Measurements from ENCODE around the gene CAMSAP2.

CAMSAP2 gene, protein sequence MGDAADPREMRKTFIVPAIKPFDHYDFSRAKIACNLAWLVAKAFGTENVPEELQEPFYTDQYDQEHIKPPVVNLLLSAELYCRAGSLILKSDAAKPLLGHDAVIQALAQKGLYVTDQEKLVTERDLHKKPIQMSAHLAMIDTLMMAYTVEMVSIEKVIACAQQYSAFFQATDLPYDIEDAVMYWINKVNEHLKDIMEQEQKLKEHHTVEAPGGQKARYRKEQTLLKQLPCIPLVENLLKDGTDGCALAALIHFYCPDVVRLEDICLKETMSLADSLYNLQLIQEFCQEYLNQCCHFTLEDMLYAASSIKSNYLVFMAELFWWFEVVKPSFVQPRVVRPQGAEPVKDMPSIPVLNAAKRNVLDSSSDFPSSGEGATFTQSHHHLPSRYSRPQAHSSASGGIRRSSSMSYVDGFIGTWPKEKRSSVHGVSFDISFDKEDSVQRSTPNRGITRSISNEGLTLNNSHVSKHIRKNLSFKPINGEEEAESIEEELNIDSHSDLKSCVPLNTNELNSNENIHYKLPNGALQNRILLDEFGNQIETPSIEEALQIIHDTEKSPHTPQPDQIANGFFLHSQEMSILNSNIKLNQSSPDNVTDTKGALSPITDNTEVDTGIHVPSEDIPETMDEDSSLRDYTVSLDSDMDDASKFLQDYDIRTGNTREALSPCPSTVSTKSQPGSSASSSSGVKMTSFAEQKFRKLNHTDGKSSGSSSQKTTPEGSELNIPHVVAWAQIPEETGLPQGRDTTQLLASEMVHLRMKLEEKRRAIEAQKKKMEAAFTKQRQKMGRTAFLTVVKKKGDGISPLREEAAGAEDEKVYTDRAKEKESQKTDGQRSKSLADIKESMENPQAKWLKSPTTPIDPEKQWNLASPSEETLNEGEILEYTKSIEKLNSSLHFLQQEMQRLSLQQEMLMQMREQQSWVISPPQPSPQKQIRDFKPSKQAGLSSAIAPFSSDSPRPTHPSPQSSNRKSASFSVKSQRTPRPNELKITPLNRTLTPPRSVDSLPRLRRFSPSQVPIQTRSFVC (N-terminal part only)

DNA sequence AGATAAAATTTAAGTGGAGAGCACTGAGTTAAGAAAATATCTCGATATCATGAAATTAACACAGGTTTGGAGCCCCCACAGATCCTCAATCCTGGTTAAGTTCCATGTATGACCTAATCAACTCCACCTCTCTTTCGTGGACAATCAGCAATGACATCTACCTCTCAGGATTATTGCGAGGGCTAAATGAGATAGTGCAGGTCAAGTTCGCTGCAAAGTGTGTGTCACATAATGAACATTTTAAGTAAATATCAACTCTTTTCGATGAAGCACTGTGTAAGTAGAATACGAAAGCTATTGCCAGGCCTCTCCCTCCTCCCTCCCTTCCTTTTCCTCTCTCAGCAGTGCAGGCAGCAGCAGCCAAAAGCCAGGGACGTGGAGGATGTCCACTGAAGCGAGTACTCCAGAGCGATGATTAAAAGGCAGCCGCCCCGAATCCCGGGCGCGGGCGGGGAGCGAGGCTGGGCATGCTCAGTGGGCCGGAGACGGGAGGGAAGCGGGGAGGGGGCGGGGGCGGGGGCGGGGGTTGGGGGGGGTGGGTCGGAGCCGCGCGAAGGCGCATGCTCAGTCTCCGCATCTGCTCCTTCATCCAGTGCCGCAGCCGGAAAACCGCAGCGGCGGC lies at the start of gene CAMSAP2:
Gene CAMSAP2, plus strand, starts transcription at position 567 of the 622 bp plus-strand sequence. CDS start 935 bp downstream, outside the sequence.
- TF ChIP-seq, protein P1, sequence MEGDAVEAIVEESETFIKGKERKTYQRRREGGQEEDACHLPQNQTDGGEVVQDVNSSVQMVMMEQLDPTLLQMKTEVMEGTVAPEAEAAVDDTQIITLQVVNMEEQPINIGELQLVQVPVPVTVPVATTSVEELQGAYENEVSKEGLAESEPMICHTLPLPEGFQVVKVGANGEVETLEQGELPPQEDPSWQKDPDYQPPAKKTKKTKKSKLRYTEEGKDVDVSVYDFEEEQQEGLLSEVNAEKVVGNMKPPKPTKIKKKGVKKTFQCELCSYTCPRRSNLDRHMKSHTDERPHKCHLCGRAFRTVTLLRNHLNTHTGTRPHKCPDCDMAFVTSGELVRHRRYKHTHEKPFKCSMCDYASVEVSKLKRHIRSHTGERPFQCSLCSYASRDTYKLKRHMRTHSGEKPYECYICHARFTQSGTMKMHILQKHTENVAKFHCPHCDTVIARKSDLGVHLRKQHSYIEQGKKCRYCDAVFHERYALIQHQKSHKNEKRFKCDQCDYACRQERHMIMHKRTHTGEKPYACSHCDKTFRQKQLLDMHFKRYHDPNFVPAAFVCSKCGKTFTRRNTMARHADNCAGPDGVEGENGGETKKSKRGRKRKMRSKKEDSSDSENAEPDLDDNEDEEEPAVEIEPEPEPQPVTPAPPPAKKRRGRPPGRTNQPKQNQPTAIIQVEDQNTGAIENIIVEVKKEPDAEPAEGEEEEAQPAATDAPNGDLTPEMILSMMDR (IDR thresholded peaks at IDR 0.05; ENCODE audit: control insufficient read depth, insufficient read depth, low read depth, low read length, missing control alignments), result no peak
- peak; percentile 64 for DNase-seq (ENCODE audit: low read depth)
- peak within 1 kb of the TSS; percentile 96 for H3K4me3 ChIP-seq (ENCODE audit: control insufficient read depth, low read depth, low read length)

DNA sequence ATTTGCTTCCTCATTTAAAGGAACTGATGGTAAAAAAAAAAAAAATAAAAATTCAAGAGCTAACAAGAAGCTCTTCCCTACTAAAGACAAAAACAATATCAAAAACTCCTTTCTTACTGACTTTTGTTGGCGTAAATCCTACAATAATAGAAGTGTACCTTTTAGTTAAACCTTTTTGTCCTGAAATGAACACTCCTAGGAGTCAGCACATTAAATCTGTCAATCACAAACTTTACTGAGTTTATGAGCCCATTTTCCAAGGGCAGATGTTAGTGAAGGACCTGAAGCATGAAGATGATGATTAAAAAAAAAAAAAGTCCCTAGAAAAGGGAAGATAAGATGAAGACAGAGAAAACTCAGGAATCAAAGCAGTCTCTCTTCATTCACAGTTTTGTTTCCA lies 46.4 kb upstream of the CAMSAP2 start:
- H3K4me3 ChIP-seq (ENCODE audit: control insufficient read depth, low read depth, low read length), result no peak overlapping the region
- no peak for DNase-seq (ENCODE audit: low read depth)
- TF ChIP-seq, protein P1 (IDR thresholded peaks at IDR 0.05; ENCODE audit: control insufficient read depth, insufficient read depth, low read depth, low read length, missing control alignments), result no peak

DNA sequence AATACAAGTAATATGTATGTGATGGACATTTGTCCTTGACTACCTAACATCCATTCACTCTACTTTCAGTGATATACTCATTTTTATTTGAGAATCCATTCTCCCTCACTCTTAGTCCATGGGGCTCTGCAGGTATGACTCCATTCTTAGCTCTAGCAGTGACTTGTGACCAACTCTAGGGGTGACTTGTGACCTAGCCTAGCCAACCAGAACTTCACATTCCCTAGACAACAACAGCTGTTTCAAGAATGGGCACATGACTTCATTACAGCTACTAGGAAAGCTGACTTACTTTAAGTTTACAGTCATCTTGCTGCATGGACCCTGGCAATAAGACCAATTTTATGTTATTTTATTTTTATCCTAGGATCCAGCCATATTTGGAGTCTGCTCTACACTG lies 45.4 kb upstream of the CAMSAP2 start:
- no peak overlapping the region for H3K4me3 ChIP-seq (ENCODE audit: control insufficient read depth, low read depth, low read length)
- TF ChIP-seq, protein P1 (IDR thresholded peaks at IDR 0.05; ENCODE audit: control insufficient read depth, insufficient read depth, low read depth, low read length, missing control alignments), result no peak
- no peak for DNase-seq (ENCODE audit: low read depth)

DNA sequence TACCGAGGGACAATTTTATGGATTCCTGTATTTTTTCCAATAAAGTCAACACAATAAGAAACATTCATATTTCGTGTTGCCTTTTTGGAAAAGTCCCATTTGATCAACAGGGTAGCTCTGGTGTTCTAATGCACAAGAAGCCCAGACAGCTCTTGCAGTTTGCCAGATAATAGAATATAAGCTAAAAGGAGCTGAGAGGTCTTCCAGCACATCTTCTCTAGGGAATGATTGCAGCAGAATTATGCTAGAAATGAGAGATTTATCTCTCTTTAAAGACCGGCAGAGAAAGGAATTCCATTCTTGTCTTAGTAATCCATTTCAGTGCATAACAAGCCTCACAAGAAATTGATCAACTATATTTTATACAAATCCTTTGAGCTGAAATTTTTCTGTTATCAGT lies 44.0 kb upstream of the CAMSAP2 start:
- no peak for DNase-seq (ENCODE audit: low read depth)
- H3K4me3 ChIP-seq (ENCODE audit: control insufficient read depth, low read depth, low read length), result no peak overlapping the region
- TF ChIP-seq, protein P1 (IDR thresholded peaks at IDR 0.05; ENCODE audit: control insufficient read depth, insufficient read depth, low read depth, low read length, missing control alignments), result no peak

DNA sequence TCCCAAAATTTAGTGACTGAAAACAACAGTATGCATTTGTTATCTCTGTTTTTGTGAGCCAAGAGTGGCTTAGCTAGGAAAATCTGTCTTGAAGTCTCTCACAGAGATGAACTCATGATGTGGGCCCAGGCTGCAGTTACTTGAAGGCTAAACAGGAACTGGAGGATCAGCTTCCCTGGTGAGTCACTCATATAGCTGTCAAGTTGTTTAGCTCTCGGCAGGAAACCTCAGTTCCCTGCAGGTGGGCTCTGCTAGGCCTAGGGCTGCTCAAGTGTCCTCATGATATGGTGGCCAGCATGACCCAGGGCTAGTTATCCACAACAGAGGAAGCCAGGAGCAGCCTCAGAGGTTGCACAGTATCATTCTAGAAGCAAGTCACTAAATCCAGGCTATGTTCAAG lies 38.8 kb upstream of the CAMSAP2 start:
- H3K4me3 ChIP-seq (ENCODE audit: control insufficient read depth, low read depth, low read length), result no peak overlapping the region
- DNase-seq (ENCODE audit: low read depth), result no peak
- TF ChIP-seq, protein P1 (IDR thresholded peaks at IDR 0.05; ENCODE audit: control insufficient read depth, insufficient read depth, low read depth, low read length, missing control alignments), result no peak

DNA sequence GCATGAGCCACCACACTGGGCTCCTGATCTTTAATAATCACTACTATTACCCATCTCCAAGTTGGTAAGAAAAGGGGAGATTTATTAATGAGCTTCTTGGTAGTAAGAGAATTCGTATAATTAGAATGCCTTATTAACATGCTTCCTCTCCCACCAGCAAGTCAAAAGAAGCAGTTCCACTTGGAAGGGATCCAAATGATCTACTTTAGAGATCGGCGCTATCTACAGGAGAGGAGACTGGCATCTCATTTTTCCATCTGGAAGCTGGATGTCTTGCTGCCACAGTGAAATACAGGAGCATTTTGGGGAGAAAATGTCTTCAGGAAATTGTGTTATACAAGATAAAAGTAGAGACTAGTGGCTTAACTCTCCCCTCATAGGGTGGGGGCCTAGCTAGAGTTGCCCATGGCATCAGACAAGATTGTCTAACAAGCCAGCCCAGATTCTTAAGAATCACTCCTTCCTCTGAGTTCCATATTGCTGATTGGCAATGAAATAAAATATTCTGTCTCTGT lies 33.6 kb upstream of the CAMSAP2 start:
- no peak overlapping the region for H3K4me3 ChIP-seq (ENCODE audit: control insufficient read depth, low read depth, low read length)
- TF ChIP-seq, protein P1 (IDR thresholded peaks at IDR 0.05; ENCODE audit: control insufficient read depth, insufficient read depth, low read depth, low read length, missing control alignments), result no peak
- DNase-seq (ENCODE audit: low read depth), result no peak

Measured in AG09309 (cell line).